Measurements from ENCODE around the gene DNAH10. TPM values are rescaled to one million over a fixed set of nuclear protein-coding genes. Genes with fewer than 3 reads are reported as not detected.
"Not testable (repeated sequence)": the region's sequence is repeated elsewhere in the genome, so short reads cannot be mapped to it uniquely, and the experiment has no call there.

Gene DNAH10
- total RNA-seq, 1 donor from 2014 or later, result 0.66 TPM

DNA sequence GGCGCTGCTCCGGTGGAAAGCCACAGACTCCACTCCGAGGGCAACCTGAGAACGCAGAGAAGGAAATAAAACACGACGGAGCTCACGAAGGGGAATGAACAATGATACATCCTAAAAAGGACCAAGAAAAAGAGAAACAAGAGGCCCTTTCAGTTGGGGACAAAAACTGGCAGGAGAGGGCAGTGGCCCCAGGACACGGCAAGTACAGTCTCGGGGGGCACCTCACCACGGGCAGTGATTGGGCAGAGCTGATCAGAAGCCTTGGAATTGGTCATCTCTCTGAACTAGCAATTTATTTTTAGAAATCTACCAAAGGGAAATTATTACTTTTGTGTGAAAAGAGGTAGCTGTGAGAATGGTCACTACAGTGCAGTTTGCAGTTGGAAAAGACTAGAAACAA lies 182.6 kb downstream of the DNAH10 start:
- H3K4me3 Mint-ChIP-seq (ENCODE audit: unreplicated experiment), result peak overlapping the region; percentile 37
- no peak overlapping the region for H3K27ac Mint-ChIP-seq (ENCODE audit: unreplicated experiment)
- peaks cover 15% of the 10 kb centered on the region for H3K9me3 Mint-ChIP-seq (ENCODE audit: unreplicated experiment)
- H3K4me1 Mint-ChIP-seq (ENCODE audit: low read depth, unreplicated experiment), result peaks cover 31% of the 10 kb centered on the region
- DNase-seq, result no peak
- H3K27me3 Mint-ChIP-seq (ENCODE audit: unreplicated experiment), result peaks cover 11% of the 10 kb centered on the region
- peaks cover 36% of the 10 kb centered on the region for H3K36me3 Mint-ChIP-seq (ENCODE audit: unreplicated experiment)
- TF ChIP-seq, protein P1, sequence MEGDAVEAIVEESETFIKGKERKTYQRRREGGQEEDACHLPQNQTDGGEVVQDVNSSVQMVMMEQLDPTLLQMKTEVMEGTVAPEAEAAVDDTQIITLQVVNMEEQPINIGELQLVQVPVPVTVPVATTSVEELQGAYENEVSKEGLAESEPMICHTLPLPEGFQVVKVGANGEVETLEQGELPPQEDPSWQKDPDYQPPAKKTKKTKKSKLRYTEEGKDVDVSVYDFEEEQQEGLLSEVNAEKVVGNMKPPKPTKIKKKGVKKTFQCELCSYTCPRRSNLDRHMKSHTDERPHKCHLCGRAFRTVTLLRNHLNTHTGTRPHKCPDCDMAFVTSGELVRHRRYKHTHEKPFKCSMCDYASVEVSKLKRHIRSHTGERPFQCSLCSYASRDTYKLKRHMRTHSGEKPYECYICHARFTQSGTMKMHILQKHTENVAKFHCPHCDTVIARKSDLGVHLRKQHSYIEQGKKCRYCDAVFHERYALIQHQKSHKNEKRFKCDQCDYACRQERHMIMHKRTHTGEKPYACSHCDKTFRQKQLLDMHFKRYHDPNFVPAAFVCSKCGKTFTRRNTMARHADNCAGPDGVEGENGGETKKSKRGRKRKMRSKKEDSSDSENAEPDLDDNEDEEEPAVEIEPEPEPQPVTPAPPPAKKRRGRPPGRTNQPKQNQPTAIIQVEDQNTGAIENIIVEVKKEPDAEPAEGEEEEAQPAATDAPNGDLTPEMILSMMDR (IDR thresholded peaks at IDR 0.05; ENCODE audit: partially characterized antibody, unreplicated experiment), result no peak

DNA sequence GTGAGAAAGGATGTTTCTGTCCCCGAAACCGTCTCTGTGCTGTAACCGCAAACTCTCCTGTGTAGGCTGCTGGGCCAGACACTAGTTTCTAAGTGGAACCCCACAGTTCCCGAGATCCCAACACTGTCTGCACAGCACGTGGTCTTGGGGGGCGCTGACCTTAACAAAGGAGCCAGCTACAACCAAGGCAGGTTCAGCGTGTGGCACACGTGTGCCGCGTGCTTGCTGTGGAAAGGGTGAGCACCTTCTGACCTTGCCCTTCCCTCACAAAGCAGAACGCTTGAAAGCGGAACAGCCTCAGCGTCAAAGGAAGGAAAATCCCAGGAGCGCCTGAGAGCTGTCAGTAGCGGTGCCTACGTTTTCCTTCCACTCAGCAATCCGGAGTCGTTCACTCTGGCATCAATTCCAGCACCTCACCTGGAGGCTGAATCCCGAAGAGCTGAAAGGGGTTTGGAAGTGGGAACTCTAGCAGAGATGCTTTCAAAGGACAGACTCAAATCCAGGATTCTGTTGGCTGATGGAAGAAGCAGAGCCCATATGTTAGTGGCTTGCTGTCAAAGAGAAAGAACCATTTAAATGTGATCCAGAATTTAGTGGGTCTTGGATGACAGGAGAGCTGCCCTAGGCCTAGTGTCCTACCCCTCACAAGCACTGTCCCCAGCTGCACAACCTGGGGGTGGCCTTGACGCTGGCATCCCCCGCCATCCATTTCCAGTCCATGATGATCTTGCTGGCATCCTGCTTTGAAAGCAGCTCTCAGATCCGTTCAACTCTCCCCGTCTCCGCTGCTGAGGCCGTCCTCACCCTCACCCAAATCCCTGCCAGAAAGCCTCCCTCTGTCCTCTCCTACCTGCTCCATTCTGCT lies 183.4 kb downstream of the DNAH10 start:
- Mint-ChIP-seq H3K27ac (ENCODE audit: unreplicated experiment) (peak overlapping the region; percentile 65), H3K9me3 (ENCODE audit: unreplicated experiment) (peaks cover 16% of the 10 kb centered on the region), H3K4me1 (ENCODE audit: low read depth, unreplicated experiment) (peaks cover 37% of the 10 kb centered on the region), H3K36me3 (ENCODE audit: unreplicated experiment) (peaks cover 33% of the 10 kb centered on the region), H3K27me3 (ENCODE audit: unreplicated experiment) (peaks cover 14% of the 10 kb centered on the region), H3K4me3 (ENCODE audit: unreplicated experiment) (peak overlapping the region; percentile 41)
- DNase-seq, result no peak
- TF ChIP-seq, protein P1 (IDR thresholded peaks at IDR 0.05; ENCODE audit: partially characterized antibody, unreplicated experiment), result no peak

DNA sequence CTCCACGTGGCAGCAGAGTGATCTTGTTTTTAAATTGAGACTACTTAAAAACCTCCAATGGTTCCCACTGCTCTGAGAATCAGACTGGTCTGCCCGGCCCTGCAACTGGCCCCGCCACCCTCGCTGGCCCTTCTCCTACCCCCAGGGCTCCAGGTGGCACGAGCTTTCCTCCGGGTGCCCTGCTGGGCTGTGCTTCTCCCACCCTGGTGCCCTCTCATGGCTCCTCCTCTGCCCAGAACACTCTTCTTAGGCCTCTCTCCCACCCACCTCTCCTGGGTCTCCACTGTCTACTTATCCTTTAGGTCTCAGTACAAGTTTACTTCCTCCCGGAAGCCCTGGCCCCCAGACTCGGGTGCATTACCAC lies 184.0 kb downstream of the DNAH10 start:
- Mint-ChIP-seq H3K27me3 (ENCODE audit: unreplicated experiment) (peaks cover 16% of the 10 kb centered on the region), H3K4me1 (ENCODE audit: low read depth, unreplicated experiment) (peaks cover 43% of the 10 kb centered on the region), H3K27ac (ENCODE audit: unreplicated experiment) (peak overlapping the region; percentile 65), H3K4me3 (ENCODE audit: unreplicated experiment) (no peak overlapping the region), H3K36me3 (ENCODE audit: unreplicated experiment) (peaks cover 31% of the 10 kb centered on the region), H3K9me3 (ENCODE audit: unreplicated experiment) (peaks cover 18% of the 10 kb centered on the region)
- DNase-seq, result no peak
- TF ChIP-seq, protein P1 (IDR thresholded peaks at IDR 0.05; ENCODE audit: partially characterized antibody, unreplicated experiment), result no peak

DNA sequence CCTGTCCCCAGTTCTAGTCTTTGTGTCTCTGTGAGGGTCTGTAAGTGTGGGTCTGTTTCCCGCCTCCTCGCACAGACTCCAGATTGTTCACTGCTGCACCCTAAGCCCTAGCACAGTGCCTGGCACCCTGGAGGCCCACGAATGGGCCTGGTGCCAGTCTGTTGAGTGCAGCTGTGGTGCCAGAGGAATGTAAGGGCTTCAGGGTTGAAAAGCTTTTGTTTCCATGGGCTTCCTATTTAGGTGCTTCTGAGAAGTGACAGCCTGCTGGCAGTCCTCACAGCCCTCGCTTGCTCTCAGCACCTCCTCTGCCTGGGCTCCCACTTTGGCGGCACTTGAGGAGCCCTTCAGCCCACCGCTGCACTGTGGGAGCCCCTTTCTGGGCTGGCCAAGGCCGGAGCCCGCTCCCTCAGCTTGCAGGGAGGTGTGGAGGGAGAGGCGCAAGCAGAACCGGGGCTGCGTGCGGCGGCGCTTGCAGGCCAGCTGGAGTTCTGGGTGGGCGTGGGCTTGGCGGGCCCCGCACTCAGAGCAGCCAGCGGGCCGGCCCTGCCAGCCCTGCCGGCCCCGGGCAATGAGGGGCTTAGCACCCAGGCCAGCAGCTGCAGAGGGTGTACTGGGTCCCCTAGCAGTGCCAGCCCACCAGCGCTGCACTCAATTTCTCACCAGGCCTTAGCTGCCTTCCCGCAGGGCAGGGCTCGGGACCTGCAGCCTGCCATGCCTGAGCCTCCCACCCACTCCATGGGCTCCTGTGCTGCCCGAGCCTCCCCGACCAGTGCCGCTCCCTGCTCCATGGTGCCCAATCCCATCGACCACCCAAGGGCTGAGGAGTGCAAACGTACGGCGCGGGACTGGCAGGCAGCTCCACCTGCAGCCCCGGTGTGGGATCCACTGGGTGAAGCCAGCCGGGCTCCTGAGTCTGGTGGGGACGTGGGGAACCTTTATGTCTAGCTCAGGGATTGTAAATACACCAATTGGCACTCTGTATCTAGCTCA lies 184.7 kb downstream of the DNAH10 start:
- Mint-ChIP-seq H3K4me1 (ENCODE audit: low read depth, unreplicated experiment) (peaks cover 48% of the 10 kb centered on the region), H3K36me3 (ENCODE audit: unreplicated experiment) (peaks cover 25% of the 10 kb centered on the region), H3K27me3 (ENCODE audit: unreplicated experiment) (peaks cover 16% of the 10 kb centered on the region), H3K27ac (ENCODE audit: unreplicated experiment) (peak overlapping the region; percentile 100), H3K9me3 (ENCODE audit: unreplicated experiment) (peaks cover 16% of the 10 kb centered on the region)
- DNase-seq; H3K4me3 Mint-ChIP-seq (ENCODE audit: unreplicated experiment): not testable (repeated sequence)

DNA sequence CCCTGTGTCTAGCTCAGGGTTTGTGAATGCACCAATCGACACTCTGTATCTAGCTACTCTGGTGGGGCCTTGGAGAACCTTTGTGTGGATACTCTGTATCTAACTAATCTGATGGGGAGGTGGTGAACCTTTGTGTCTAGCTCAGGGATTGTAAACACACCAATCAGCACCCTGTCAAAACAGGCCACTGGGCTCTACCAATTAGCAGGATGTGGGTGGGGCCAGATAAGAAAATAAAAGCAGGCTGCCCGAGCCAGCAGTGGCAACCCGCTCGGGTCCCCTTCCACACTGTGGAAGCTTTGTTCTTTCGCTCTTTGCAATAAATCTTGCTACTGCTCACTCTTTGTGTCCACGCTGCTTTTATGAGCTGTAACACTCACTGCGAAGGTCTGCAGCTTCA lies 185.4 kb downstream of the DNAH10 start:
- Mint-ChIP-seq H3K9me3 (ENCODE audit: unreplicated experiment) (peaks cover 15% of the 10 kb centered on the region), H3K27me3 (ENCODE audit: unreplicated experiment) (peaks cover 15% of the 10 kb centered on the region), H3K4me1 (ENCODE audit: low read depth, unreplicated experiment) (peaks cover 50% of the 10 kb centered on the region), H3K4me3 (ENCODE audit: unreplicated experiment) (peak overlapping the region; percentile 67), H3K27ac (ENCODE audit: unreplicated experiment) (peak overlapping the region; percentile 100), H3K36me3 (ENCODE audit: unreplicated experiment) (peaks cover 18% of the 10 kb centered on the region)
- DNase-seq, result not testable (repeated sequence)
